Nephron progenitor cell (in vitro differentiated cells): ENCODE data around the gene CEMIP2.

ENCODE experiments used
- DNase-seq: peaks from one replicate; pipeline ENCODE4 v3.0.0; 2021
- H3K27ac Mint-ChIP-seq: 2 replicates; pipeline ENCODE4 v1.8.0; 2021; ENCODE audit warnings: mild to moderate bottlenecking, moderate library complexity, mixed read lengths
- H3K27me3 Mint-ChIP-seq: 2 replicates; pipeline ENCODE4 v1.8.0; 2021; ENCODE audit warnings: mild to moderate bottlenecking, low read depth, mixed read lengths; ENCODE audit not compliant: poor library complexity
- H3K36me3 Mint-ChIP-seq: 2 replicates; pipeline ENCODE4 v1.8.0; 2021; ENCODE audit warnings: low read depth, mixed read lengths
- H3K4me1 Mint-ChIP-seq: 2 replicates; pipeline ENCODE4 v1.8.0; 2021; ENCODE audit warnings: mixed read lengths
- H3K4me3 Mint-ChIP-seq: 2 replicates; pipeline ENCODE4 v1.8.0; 2021; ENCODE audit warnings: mild to moderate bottlenecking, moderate library complexity, mixed read lengths
- H3K9me3 Mint-ChIP-seq: 2 replicates; pipeline ENCODE4 v1.8.0; 2021; ENCODE audit warnings: mild to moderate bottlenecking, moderate library complexity, mixed read lengths
- CTCF ChIP-seq: fragments of 200-600 bp; sonication (generic); IDR thresholded peaks from 2 replicates; pipeline ENCODE4 v1.5.0; 2021; ENCODE audit warnings: antibody characterized with exemption

The CEMIP2 gene

GRCh38 chr9:71758277-71758676 lies 10.0 kb downstream of the CEMIP2 start:
- H3K36me3 Mint-ChIP-seq, result no peaks in the 10 kb centered on the region
- DNase-seq, result no peak
- no peak overlapping the region for H3K27ac Mint-ChIP-seq
- H3K9me3 Mint-ChIP-seq, result no peaks in the 10 kb centered on the region
- no peak overlapping the region for H3K4me3 Mint-ChIP-seq
- H3K4me1 Mint-ChIP-seq, result peaks cover 62% of the 10 kb centered on the region
- H3K27me3 Mint-ChIP-seq, result no peaks in the 10 kb centered on the region
- no peak for TF ChIP-seq CTCF

- no peaks in the 10 kb centered on the region for H3K27me3 Mint-ChIP-seq
- H3K36me3 Mint-ChIP-seq, result no peaks in the 10 kb centered on the region
- no peaks in the 10 kb centered on the region for H3K9me3 Mint-ChIP-seq
- H3K4me1 Mint-ChIP-seq, result peaks cover 65% of the 10 kb centered on the region
- DNase-seq, result no peak
- no peak overlapping the region for H3K27ac Mint-ChIP-seq
- no peak overlapping the region for H3K4me3 Mint-ChIP-seq
- TF ChIP-seq CTCF, result no peak
These were observed 11.6 kb downstream of the CEMIP2 start for GRCh38 chr9:71756753-71757152.

GRCh38 chr9:71755869-71756268 lies 12.4 kb downstream of the CEMIP2 start:
- Mint-ChIP-seq H3K4me3 (no peak overlapping the region), H3K9me3 (no peaks in the 10 kb centered on the region), H3K4me1 (peaks cover 56% of the 10 kb centered on the region), H3K36me3 (peaks cover 5% of the 10 kb centered on the region), H3K27ac (no peak overlapping the region), H3K27me3 (no peaks in the 10 kb centered on the region)
- DNase-seq, result no peak
- TF ChIP-seq CTCF, result no peak

- DNase-seq, result no peak
- no peak for TF ChIP-seq CTCF
- Mint-ChIP-seq H3K27me3 (no peaks in the 10 kb centered on the region), H3K27ac (no peak overlapping the region), H3K36me3 (peaks cover 9% of the 10 kb centered on the region), H3K4me3 (no peak overlapping the region), H3K9me3 (no peaks in the 10 kb centered on the region), H3K4me1 (peaks cover 50% of the 10 kb centered on the region)
These were observed 13.1 kb downstream of the CEMIP2 start for GRCh38 chr9:71755230-71755629.

- Mint-ChIP-seq H3K9me3 (no peaks in the 10 kb centered on the region), H3K27ac (no peak overlapping the region), H3K4me3 (no peak overlapping the region), H3K36me3 (peaks cover 19% of the 10 kb centered on the region), H3K27me3 (no peaks in the 10 kb centered on the region), H3K4me1 (peaks cover 43% of the 10 kb centered on the region)
- DNase-seq, result no peak
- TF ChIP-seq CTCF, result no peak
These were observed 14.2 kb downstream of the CEMIP2 start for GRCh38 chr9:71754151-71754550.

GRCh38 chr9:71752928-71753327 lies 15.4 kb downstream of the CEMIP2 start:
- peaks cover 32% of the 10 kb centered on the region for H3K36me3 Mint-ChIP-seq
- H3K9me3 Mint-ChIP-seq, result no peaks in the 10 kb centered on the region
- H3K27me3 Mint-ChIP-seq, result no peaks in the 10 kb centered on the region
- DNase-seq, result no peak
- TF ChIP-seq CTCF, result no peak
- no peak overlapping the region for H3K27ac Mint-ChIP-seq
- H3K4me3 Mint-ChIP-seq, result no peak overlapping the region
- H3K4me1 Mint-ChIP-seq, result peaks cover 31% of the 10 kb centered on the region
